ENCODE data around the gene ADCYAP1R1. TPM values are rescaled to one million over a fixed set of nuclear protein-coding genes. Genes with fewer than 3 reads are reported as not detected.

Gene ADCYAP1R1
- total RNA-seq, 1 experiment from 2014 or later, result 8.9 TPM

- Histone ChIP-seq H3K79me1 (ENCODE audit: insufficient read depth, low read depth, low read length, poor library complexity, severe bottlenecking) (no peaks in the 10 kb centered on the region), H2BK5ac (ENCODE audit: insufficient read length, low read length) (no peak overlapping the region), H3T11ph (ENCODE audit: low read length) (no peak overlapping the region), H3K23ac (ENCODE audit: insufficient read length, low read depth, low read length) (no peak overlapping the region), H3K79me2 (ENCODE audit: insufficient read depth, low read length) (no peaks in the 10 kb centered on the region), H2BK20ac (ENCODE audit: low read depth, low read length, poor library complexity, severe bottlenecking) (no peak overlapping the region), H2BK120ac (ENCODE audit: low read depth, low read length, poor library complexity, severe bottlenecking) (no peak overlapping the region), H3K9me3 (ENCODE audit: control insufficient read depth, low read depth, low read length) (no peaks in the 10 kb centered on the region), H3K27ac (ENCODE audit: insufficient read length, low read depth, low read length) (no peak overlapping the region), H3K56ac (ENCODE audit: insufficient read length, low read depth, low read length) (no peak overlapping the region), H3K4ac (ENCODE audit: low read depth, low read length) (no peak overlapping the region), H4K91ac (ENCODE audit: insufficient read length, low read depth, low read length) (no peak overlapping the region), H3K9ac (ENCODE audit: extremely low read depth, insufficient read length, low read length) (no peak overlapping the region), H3K23me2 (ENCODE audit: insufficient read length, low read depth, low read length, poor library complexity, severe bottlenecking) (no peaks in the 10 kb centered on the region), H2AK5ac (ENCODE audit: insufficient read length, low read length) (no peak overlapping the region), H3K4me1 (ENCODE audit: insufficient read depth, low read length) (no peaks in the 10 kb centered on the region), H4K8ac (replicated peaks; ENCODE audit: insufficient read length, low read depth, low read length) (no peak overlapping the region), H3K27me3 (ENCODE audit: insufficient read depth, low read length) (no peaks in the 10 kb centered on the region), H3K14ac (ENCODE audit: insufficient read depth, low read length) (no peak overlapping the region), H2BK12ac (ENCODE audit: insufficient read length, low read depth, low read length) (no peak overlapping the region), H2AFZ (ENCODE audit: low read length) (no peak overlapping the region), H3K4me2 (ENCODE audit: insufficient read depth, insufficient read length, low read length) (no peak overlapping the region), H2BK15ac (ENCODE audit: low read depth, low read length) (no peak overlapping the region), H3K18ac (ENCODE audit: insufficient read length, low read depth, low read length) (no peak overlapping the region), H4K5ac (ENCODE audit: insufficient read length, low read depth, low read length) (no peak overlapping the region), H4K20me1 (ENCODE audit: control insufficient read depth, insufficient read depth, insufficient read length) (no peaks in the 10 kb centered on the region)
- Mint-ChIP-seq H3K4me3 (no peak overlapping the region), H3K36me3 (ENCODE audit: insufficient read depth in 1 of 3, low read depth in 3 of 3) (peaks cover 0 to 2% (median 0%) of the 10 kb centered on the region in 3 experiments; a peak in 1 of 7 replicates), H3K9me3 (no peaks in the 10 kb centered on the region), H3K27ac (no peak overlapping the region), H3K27me3 (ENCODE audit: low read depth) (peaks cover 1% of the 10 kb centered on the region; the same call in 1 of the 2 replicates), H3K4me1 (peaks cover 6 to 15% of the 10 kb centered on the region in 2 experiments)
- DNase-seq, result no peak
- no peak for TF ChIP-seq CTCF (conservative IDR thresholded peaks at IDR 0.05)
- no CpG with 5 or more reads among the region's 7 CpGs for WGBS (ENCODE audit: extremely low coverage, insufficient read length, low lambda C conversion rate)
Measured at GRCh38 chr7:31065840-31066239, 13.7 kb downstream of the ADCYAP1R1 start.
